ENCODE measurements around the gene NFIC.

Gene NFIC

GRCh38 chr19:3494051-3494450 is 127.7 kb downstream of the NFIC start:
- TF ChIP-seq CTCF (conservative IDR thresholded peaks at IDR 0.05; ENCODE audit: low read length) (no peak), EZH2phosphoT487 (IDR thresholded peaks at IDR 0.05; ENCODE audit: borderline replicate concordance) (no peak)
- H3K9ac ChIP-seq (ENCODE audit: low read depth, low read length, poor library complexity, severe bottlenecking): no peak overlapping the region

GRCh38 chr19:3494559-3494958 is 128.2 kb downstream of the NFIC start:
- Histone ChIP-seq H3K9me2 (replicated peaks; ENCODE audit: low read depth, low read length) (no peaks in the 10 kb centered on the region), H3K4me3 (ENCODE audit: low read length, poor library complexity, severe bottlenecking) (no peak overlapping the region), H3F3A (ENCODE audit: low read depth) (no peaks in the 10 kb centered on the region), H3K4me1 (ENCODE audit: insufficient read depth, low read length, poor library complexity, severe bottlenecking) (peaks cover 6% of the 10 kb centered on the region), H3K4me2 (ENCODE audit: low read depth, low read length, poor library complexity, severe bottlenecking) (no peak overlapping the region), H3K36me3 (ENCODE audit: insufficient read depth, low read length) (peaks cover 5% of the 10 kb centered on the region; the same call in 1 of the 2 replicates), H3K9me3 (ENCODE audit: insufficient read depth, low read depth, low read length) (no peaks in the 10 kb centered on the region), H3K79me2 (ENCODE audit: insufficient read depth, low read length) (peaks cover 13% of the 10 kb centered on the region), H2AFZ (ENCODE audit: low read length) (no peak overlapping the region), H4K20me1 (ENCODE audit: insufficient read depth, low read length, poor library complexity, severe bottlenecking) (no peaks in the 10 kb centered on the region), H3K27me3 (ENCODE audit: insufficient read depth, low read length, poor library complexity, severe bottlenecking) (no peaks in the 10 kb centered on the region), H3K9ac (ENCODE audit: low read depth, low read length, poor library complexity, severe bottlenecking) (no peak overlapping the region)
- no peak for TF ChIP-seq EZH2phosphoT487 (IDR thresholded peaks at IDR 0.05; ENCODE audit: borderline replicate concordance)
- no peak for TF ChIP-seq CTCF (conservative IDR thresholded peaks at IDR 0.05; ENCODE audit: low read length)

More at GRCh38 chr19:3494051-3494450, 127.7 kb downstream of the NFIC start:
- H3K4me2 ChIP-seq (ENCODE audit: low read depth, low read length, poor library complexity, severe bottlenecking): no peak overlapping the region
- H3K36me3 ChIP-seq (ENCODE audit: insufficient read depth, low read length): peaks cover 5% of the 10 kb centered on the region; the same call in 1 of the 2 replicates
- no peak overlapping the region for H2AFZ ChIP-seq (ENCODE audit: low read length)
- no peaks in the 10 kb centered on the region for H3F3A ChIP-seq (ENCODE audit: low read depth)
- peaks cover 8% of the 10 kb centered on the region for H3K79me2 ChIP-seq (ENCODE audit: insufficient read depth, low read length)
- H3K27me3 ChIP-seq (ENCODE audit: insufficient read depth, low read length, poor library complexity, severe bottlenecking): no peaks in the 10 kb centered on the region
- no peaks in the 10 kb centered on the region for H3K9me3 ChIP-seq (ENCODE audit: insufficient read depth, low read depth, low read length)
- peaks cover under 1% of the 10 kb centered on the region for H3K4me1 ChIP-seq (ENCODE audit: insufficient read depth, low read length, poor library complexity, severe bottlenecking)
- no peaks in the 10 kb centered on the region for H3K9me2 ChIP-seq (replicated peaks; ENCODE audit: low read depth, low read length)
- no peak overlapping the region for H3K4me3 ChIP-seq (ENCODE audit: low read length, poor library complexity, severe bottlenecking)
- H4K20me1 ChIP-seq (ENCODE audit: insufficient read depth, low read length, poor library complexity, severe bottlenecking): no peaks in the 10 kb centered on the region

- Histone ChIP-seq H3K9me3 (ENCODE audit: insufficient read depth, low read depth, low read length) (no peaks in the 10 kb centered on the region), H3K36me3 (ENCODE audit: insufficient read depth, low read length) (peaks cover 5% of the 10 kb centered on the region; the same call in 1 of the 2 replicates)
These were observed 130.2 kb downstream of the NFIC start for GRCh38 chr19:3496392-3497273.

More at GRCh38 chr19:3496392-3497273, 130.2 kb downstream of the NFIC start:
- no peaks in the 10 kb centered on the region for H3K27me3 ChIP-seq (ENCODE audit: insufficient read depth, low read length, poor library complexity, severe bottlenecking)
- H3F3A ChIP-seq (ENCODE audit: low read depth): no peaks in the 10 kb centered on the region
- H4K20me1 ChIP-seq (ENCODE audit: insufficient read depth, low read length, poor library complexity, severe bottlenecking): no peaks in the 10 kb centered on the region
- no peaks in the 10 kb centered on the region for H3K9me2 ChIP-seq (replicated peaks; ENCODE audit: low read depth, low read length)
- H3K4me3 ChIP-seq (ENCODE audit: low read length, poor library complexity, severe bottlenecking): no peak overlapping the region
- H2AFZ ChIP-seq (ENCODE audit: low read length): no peak overlapping the region
- H3K4me2 ChIP-seq (ENCODE audit: low read depth, low read length, poor library complexity, severe bottlenecking): no peak overlapping the region
- TF ChIP-seq EZH2phosphoT487 (IDR thresholded peaks at IDR 0.05; ENCODE audit: borderline replicate concordance): no peak
- TF ChIP-seq CTCF (conservative IDR thresholded peaks at IDR 0.05; ENCODE audit: low read length): no peak
- peaks cover 11% of the 10 kb centered on the region for H3K4me1 ChIP-seq (ENCODE audit: insufficient read depth, low read length, poor library complexity, severe bottlenecking)
- no peak overlapping the region for H3K9ac ChIP-seq (ENCODE audit: low read depth, low read length, poor library complexity, severe bottlenecking)
- peaks cover 21% of the 10 kb centered on the region for H3K79me2 ChIP-seq (ENCODE audit: insufficient read depth, low read length)

Data from Loucy (cell line).